ENCODE measurements around the gene HAPLN1.

HAPLN1 gene

DNA sequence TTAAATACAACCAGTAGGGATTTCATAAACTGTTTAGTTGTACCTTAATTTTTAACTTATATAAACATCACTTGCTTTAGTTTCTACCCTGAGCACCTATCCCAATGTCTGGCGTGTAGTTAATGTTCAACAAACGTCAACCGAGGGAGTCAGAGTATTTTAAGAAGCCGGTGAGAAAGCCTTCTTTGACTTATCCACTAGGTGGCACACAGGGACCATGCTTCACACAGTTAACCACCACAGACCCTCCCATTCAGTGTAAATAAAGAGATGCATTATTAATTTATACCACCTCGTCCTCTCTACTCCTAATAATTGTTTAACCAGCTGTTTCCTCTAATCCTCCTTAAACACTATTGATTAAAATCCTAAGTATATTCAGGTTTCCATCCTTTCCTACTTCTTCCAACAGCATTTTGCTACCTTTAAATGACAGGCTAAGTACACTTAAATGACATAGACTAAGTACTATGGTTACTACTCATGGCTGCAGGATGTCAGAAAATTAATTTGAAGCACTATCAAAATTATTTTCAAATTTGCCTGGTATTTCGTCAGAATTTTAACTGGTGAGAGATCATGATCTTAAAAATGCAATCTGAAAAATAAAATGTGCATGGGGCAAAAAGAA is 2.3 kb downstream of the HAPLN1 start:
- no peak for DNase-seq (ENCODE audit: low read depth in 3 of 3, low spot score in 1 of 3)

GRCh38 chr5:83715236-83716065 is 5.2 kb downstream of the HAPLN1 start:
- DNase-seq (ENCODE audit: low read depth in 3 of 3, low spot score in 1 of 3) = no peak

- DNase-seq (ENCODE audit: low read depth in 3 of 3, low spot score in 1 of 3) = no peak
Observed at GRCh38 chr5:83714810-83715209, 5.8 kb downstream of the HAPLN1 start.

DNA sequence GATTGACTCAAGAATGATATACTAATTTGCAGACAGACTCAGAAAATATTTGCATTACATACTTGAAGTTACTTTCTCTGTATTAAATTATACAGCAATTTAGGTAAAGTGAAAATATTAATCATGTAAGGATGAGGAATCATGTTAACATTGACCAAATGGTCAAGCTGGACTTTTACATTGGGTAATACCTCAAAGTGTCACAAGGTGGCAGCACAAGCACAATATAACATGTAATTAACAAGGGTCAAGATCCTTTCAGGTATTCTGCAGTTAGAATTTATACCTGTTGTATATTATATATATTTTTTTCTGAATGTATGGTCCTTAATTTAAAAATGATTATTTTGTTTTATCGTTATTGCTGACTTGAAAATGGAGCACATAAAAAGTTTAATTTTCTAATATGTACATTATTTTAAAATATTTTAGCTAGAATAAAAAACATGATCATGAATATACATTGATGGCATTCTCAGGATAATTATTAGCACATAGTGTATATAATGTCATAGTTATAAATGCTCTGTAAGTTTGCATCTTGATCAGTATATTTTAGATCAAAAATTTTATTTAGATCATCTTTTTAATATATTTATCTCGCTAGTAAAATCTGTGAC is 8.6 kb downstream of the HAPLN1 start:
- DNase-seq (ENCODE audit: low read depth in 3 of 3, low spot score in 1 of 3) = no peak

GRCh38 chr5:83709973-83710372 is 10.7 kb downstream of the HAPLN1 start:
- no peak for DNase-seq (ENCODE audit: low read depth in 3 of 3, low spot score in 1 of 3)

- DNase-seq (ENCODE audit: low read depth in 3 of 3, low spot score in 1 of 3) = no peak
Observed at GRCh38 chr5:83708170-83708569, 12.5 kb downstream of the HAPLN1 start.

DNA sequence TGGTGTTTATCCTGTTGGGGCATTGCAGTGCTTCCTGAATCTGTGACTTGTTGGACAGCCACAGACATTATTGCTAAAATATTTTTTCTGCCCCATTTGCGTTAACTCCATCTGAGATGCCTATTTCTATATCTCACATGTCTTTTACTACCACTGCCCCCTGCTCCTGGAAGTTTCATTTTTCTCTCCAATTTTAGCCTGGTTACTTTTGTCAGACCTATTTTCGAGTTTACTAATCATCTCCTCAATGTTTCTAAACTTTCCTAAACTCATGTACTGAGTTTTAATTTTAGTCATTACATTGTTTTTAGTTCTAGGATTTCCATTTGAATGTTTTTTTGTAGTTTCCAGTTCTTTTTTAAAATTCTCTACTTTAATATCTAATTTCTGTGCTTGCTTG is 17.6 kb downstream of the HAPLN1 start:
- no peak for DNase-seq (ENCODE audit: low read depth in 3 of 3, low spot score in 1 of 3)

DNA sequence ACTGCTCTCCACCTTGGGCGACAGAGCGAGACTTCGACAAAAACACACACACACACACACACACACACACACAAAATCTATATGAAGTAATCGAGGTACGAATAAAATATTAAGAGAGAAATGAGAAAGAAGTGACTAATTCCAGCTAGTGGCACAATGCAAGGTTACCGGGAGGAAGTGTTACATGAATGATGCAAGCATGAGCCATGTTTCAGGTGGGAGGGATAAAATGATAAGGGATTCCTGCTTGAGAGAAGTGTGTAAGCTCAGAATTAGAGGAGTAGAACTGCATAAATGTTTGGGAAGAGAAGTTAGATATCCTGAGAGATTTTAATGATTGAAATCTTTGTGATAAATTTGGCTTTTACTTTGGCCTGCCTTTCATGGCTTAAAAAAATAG is 18.8 kb downstream of the HAPLN1 start:
- DNase-seq (ENCODE audit: low read depth in 3 of 3, low spot score in 1 of 3) = no peak

- no peak for DNase-seq (ENCODE audit: low read depth in 3 of 3, low spot score in 1 of 3)
Observed at GRCh38 chr5:83689881-83690280, 30.8 kb downstream of the HAPLN1 start.

DNA sequence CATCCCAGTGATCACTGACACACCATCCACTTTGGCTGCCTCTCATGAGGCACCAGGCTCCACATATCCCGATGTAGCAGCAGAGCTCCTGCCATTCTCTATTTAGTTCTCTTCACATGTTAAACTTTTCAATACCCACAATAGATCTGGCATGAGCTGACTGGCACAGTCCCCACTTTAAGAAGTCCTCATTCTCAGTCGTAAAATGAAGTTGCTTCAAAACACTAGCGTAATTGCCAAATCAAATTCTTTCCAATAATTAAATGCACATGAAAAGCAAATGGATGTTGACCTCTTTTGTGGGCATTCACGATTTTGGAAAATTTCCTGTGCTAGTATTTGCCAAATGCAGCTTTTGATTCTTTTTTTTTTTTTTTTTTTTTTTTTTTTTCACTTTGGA is 32.4 kb downstream of the HAPLN1 start:
- no peak for DNase-seq (ENCODE audit: low read depth in 3 of 3, low spot score in 1 of 3)

GRCh38 chr5:83687124-83687619 is 33.5 kb downstream of the HAPLN1 start:
- no peak for DNase-seq (ENCODE audit: low read depth in 3 of 3, low spot score in 1 of 3)

GRCh38 chr5:83686251-83686650 is 34.4 kb downstream of the HAPLN1 start:
- DNase-seq (ENCODE audit: low read depth in 3 of 3, low spot score in 1 of 3) = no peak

GRCh38 chr5:83683836-83684235 is 36.8 kb downstream of the HAPLN1 start:
- DNase-seq (ENCODE audit: low read depth in 3 of 3, low spot score in 1 of 3) = no peak

GRCh38 chr5:83672646-83673045 is 48.0 kb downstream of the HAPLN1 start:
- DNase-seq (ENCODE audit: low read depth in 3 of 3, low spot score in 1 of 3) = no peak

DNA sequence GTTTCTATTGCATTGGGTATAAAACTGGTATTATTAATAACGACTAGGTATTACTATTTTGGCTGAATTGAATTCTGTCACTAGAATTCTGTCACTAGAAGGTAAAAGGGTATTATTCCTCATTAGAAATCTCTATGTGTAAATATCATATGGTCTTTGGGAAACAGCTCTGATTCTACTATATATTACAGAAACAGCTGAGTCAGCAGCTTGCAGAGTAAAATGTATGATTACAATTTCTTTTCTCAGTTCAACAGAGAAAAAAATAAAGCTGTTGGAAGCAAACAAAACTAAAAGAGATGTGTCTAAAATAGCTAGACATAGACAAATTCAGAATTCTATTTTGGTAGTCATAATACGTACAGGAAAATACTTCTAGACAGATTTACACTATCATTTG is 48.5 kb downstream of the HAPLN1 start:
- no peak for DNase-seq (ENCODE audit: low read depth in 3 of 3, low spot score in 1 of 3)

DNA sequence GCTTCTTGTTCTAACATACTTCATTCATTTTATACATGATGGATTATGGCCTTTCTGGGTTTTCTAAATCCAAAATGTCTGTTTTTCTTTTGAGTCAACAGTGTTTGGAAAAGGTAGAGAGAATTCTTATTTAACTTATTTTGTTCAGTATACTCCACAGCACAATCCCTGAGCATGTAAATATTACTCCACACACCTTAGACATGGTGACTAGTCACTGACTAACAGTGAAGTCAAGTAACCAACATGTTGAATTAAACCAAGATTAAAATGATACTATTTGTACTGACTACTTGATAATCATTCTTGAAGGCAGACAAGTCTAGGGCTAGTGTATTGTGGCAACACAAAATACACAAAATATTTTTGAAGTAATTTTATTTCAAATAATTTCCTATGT is 55.0 kb downstream of the HAPLN1 start:
- DNase-seq (ENCODE audit: low read depth in 3 of 3, low spot score in 1 of 3) = no peak

DNA sequence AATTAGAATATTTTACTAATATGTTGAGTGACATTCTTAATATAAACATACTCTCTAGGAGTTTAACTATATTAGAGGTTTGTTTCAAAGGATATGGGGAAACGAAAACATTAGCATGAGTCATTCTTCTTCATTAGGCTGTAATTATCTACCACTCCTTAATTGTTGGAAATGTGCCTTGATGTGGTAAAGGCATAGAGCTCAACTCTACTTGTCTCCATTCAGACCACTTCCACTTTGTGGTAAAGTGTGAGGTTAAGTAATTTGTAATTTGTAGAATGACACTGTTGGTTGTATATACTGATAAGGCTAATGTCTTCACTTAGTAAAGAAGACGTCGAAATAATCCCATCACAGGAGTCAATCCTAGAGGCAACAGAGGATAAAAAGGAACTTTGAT is 58.1 kb downstream of the HAPLN1 start:
- DNase-seq (ENCODE audit: low read depth in 3 of 3, low spot score in 1 of 3) = no peak

DNA sequence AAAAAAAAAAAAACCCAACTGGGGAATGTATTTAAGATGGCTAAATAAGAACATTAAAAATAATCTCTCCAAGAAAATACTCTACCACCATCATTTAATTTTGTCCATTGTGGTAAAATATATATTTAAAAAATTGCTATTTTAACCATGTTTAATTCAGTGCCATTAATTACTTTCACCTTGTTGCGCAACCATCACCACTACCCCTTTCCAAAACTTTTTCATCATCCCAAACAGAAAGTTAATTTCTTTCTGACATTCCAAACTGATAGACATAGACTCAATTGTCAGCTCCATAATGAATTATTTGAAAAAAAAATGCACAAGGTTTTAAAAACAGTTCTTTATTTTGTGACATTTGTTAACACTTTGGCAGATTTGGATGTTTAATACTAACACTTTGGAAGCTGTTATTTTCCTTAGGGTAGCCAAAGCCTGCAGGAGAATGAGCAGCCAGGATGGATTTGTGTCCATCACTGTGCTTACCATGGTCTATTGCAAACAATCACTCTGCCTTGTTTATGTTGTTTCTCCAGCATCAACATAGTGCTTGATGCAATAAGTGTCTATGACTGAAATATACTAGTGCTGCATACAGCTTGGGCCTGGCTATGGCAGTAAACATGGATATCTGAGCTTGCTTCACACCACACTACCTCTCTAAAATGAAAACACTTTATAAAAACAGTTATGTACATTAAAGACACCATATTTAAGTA is 62.7 kb downstream of the HAPLN1 start:
- no peak for DNase-seq (ENCODE audit: low read depth in 3 of 3, low spot score in 1 of 3)

DNA sequence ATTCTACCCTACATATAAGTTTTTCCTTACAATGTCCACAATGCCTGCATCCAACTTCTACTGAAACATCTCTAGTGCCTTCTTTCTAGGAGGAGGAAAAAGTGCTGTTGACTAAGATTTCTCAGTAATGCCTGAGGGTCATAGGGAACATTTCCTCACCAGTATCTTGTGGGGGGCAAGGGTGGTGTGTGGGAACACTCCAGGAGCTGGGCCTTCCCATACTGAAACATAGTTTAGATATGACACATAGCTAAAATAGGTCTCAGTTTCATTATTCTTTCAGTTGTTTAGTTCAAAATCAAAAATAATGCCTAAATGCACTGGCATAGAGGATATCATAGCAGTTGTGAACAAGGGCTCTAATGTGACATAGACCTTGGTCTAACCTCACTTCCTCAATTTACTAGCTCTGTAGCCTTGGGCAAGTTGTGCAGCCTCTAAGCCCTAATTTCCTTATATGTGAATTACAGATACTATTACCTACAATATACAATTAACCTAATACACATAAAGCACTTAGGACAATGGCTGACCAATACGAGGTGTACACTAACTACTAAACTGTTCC is 66.1 kb downstream of the HAPLN1 start:
- DNase-seq (ENCODE audit: low read depth in 3 of 3, low spot score in 1 of 3) = no peak

- no peak for DNase-seq (ENCODE audit: low read depth in 3 of 3, low spot score in 1 of 3)
Observed at GRCh38 chr5:83653669-83654068, 67.0 kb downstream of the HAPLN1 start.

DNA sequence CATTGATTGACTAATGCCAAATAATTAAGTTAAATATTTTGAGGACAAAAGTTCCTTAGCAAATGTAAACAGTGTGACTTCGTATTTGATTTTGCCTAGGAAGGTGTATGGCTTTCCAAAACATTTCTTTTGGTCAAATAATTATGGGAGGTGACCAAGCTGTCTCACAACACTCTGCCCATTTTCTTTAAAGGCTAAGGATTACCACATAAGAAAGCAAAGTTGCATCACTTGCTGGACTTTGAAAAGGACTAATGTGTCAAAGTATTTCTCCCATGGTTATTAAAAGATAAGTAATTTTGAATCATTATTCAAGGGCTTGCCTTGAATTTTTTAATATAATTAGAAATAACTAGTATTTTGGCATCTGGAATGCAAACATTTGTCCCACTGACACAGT is 74.7 kb downstream of the HAPLN1 start:
- no peak for DNase-seq (ENCODE audit: low read depth in 3 of 3, low spot score in 1 of 3)
